ENCODE data around the gene SLC39A5. TPM values are rescaled to one million over a fixed set of nuclear protein-coding genes. Genes with fewer than 3 reads are reported as not detected.

SLC39A5 gene
- total RNA-seq, 4 donors from 2014 or later, result not detected

GRCh38 chr12:56219840-56220239 lies 10.0 kb upstream of the SLC39A5 start:
- TF ChIP-seq CTCF (IDR thresholded peaks at IDR 0.05; ENCODE audit: low read depth), result no peak

- no peak for TF ChIP-seq CTCF (IDR thresholded peaks at IDR 0.05; ENCODE audit: low read depth)
Observed at GRCh38 chr12:56220611-56221231, 9.1 kb upstream of the SLC39A5 start.

DNA sequence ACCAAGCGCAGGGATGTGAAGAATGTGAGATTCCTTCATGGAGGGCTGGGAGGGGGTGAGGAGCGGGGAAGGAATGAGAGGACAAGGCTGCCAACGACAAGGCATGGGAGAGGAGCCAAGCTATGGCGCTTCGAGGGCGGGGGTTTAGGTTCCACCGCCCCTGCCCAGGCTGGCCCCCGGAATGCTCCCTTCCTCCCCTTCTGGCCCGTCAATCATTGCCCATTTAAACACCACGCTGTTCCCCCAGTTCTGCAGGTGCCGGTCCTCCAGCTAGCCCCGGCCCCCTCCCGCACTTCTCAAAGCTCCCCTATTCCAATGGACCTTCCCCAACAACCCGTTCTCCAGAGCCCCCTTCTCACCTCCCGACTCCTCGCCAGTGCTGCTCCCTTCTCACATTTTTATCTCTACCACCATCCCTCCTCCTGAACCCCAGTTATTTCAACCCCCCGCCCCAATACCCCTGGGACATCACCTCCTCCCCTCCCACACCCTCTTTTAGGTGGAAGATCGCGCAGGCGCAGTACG lies 8.6 kb upstream of the SLC39A5 start:
- no peak for TF ChIP-seq CTCF (IDR thresholded peaks at IDR 0.05; ENCODE audit: low read depth)

GRCh38 chr12:56221757-56222530 lies 7.9 kb upstream of the SLC39A5 start, which contains the start of gene RNF41:
Gene RNF41, minus strand, starts transcription at chr12:56221922. Its CDS starts 7,875 bp downstream, at chr12:56214047.
- TF ChIP-seq CTCF (IDR thresholded peaks at IDR 0.05; ENCODE audit: low read depth), result no peak

GRCh38 chr12:56222531-56222895 lies 7.3 kb upstream of the SLC39A5 start:
- TF ChIP-seq CTCF (IDR thresholded peaks at IDR 0.05; ENCODE audit: low read depth), result no peak

DNA sequence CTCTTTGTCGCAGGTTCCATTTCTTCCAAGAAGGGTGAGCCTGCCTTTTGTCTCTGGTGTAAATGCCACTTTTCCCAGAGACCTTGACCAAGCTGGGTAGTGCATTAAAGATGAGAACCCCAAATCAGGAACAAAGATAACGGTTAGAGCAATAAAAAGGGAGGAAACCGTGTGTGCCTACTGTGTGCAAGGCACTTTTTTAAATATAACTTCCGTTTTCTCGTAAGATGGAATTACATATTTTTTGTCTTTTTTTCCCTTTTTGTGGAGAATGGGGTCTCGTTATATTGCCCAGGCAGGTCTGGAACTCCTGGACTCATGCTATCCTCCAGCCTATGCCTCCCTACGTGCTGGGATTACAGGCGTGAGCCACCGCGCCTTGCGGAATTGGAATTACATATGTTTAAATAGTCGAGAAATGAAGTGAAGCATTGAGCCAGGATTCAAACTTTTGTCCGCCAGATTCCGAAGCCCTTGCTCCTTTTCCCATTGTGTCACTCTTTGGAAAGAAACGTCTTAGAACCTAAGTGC lies 6.2 kb upstream of the SLC39A5 start:
- no peak for TF ChIP-seq CTCF (IDR thresholded peaks at IDR 0.05; ENCODE audit: low read depth)

- no peak for TF ChIP-seq CTCF (IDR thresholded peaks at IDR 0.05; ENCODE audit: low read depth)
Observed at GRCh38 chr12:56224102-56224701, 5.6 kb upstream of the SLC39A5 start, which contains the start of gene NABP2. Gene NABP2, plus strand, starts transcription at chr12:56224342. Its CDS starts 515 bp downstream, at chr12:56224857.

Data from subcutaneous adipose tissue (tissue), 4 donors.